Breast epithelium (tissue), 4 donors: ENCODE results near the gene RARA. TPM values are rescaled to one million over a fixed set of nuclear protein-coding genes. Genes with fewer than 3 reads are reported as not detected.
"Not testable (repeated sequence)": the region's sequence is repeated elsewhere in the genome, so short reads cannot be mapped to it uniquely, and the experiment has no call there.

Experiments
- DNase-seq, 2 donors: peaks; one replicate each; pipeline ENCODE4 v3.0.0-alpha.2; 2019; ENCODE audit warnings: low spot score in 2 of 2
- H3K27ac ChIP-seq, 2 donors: fragments of 200-600 bp; sonication (generic) in 1 of 2; one replicate each; pipeline ENCODE4 v1.5.1; 2016 to 2019; ENCODE audit warnings: mild to moderate bottlenecking in 1 of 2
- H3K27me3 ChIP-seq, 2 donors: fragments of 200-600 bp; sonication (generic) in 1 of 2; one replicate each; pipeline versions ENCODE4 v1.5.1 to v1.6.0; 2017 to 2019; ENCODE audit warnings: control low read depth in 1 of 2, mild to moderate bottlenecking in 1 of 2
- H3K36me3 ChIP-seq: fragments of 200-600 bp; one replicate; pipeline ENCODE4 v1.5.1; 2019
- H3K4me1 ChIP-seq, 2 donors: fragments of 200-600 bp; sonication (generic); one replicate each; pipeline ENCODE4 v1.5.1; 2016 to 2019; ENCODE audit warnings: control low read depth in 1 of 2
- H3K4me3 ChIP-seq, 3 donors: fragments of 200-600 bp; sonication (generic); 1 replicate in 2 of 3; 2 replicates in 1 of 3; pipeline ENCODE4 v1.5.1; 2016 to 2019; ENCODE audit warnings: mild to moderate bottlenecking in 3 of 3, moderate library complexity in 2 of 3
- H3K9me3 ChIP-seq, 2 donors: fragments of 200-600 bp; sonication (generic) in 1 of 2; one replicate each; pipeline ENCODE4 v1.5.1; 2016 to 2019; ENCODE audit warnings: control low read depth in 1 of 2
- POLR2A ChIP-seq: fragments of 450-650 bp; IDR thresholded peaks from one replicate; pipeline ENCODE4 v1.6.1; 2016; ENCODE audit warnings: antibody characterized with exemption, mild to moderate bottlenecking, moderate library complexity
- POLR2AphosphoS5 ChIP-seq, 3 donors: sonication (generic); formaldehyde crosslinking; IDR thresholded peaks; one replicate each; pipeline ENCODE4 v1.6.1; 2017; ENCODE audit warnings: antibody characterized with exemption in 3 of 3
- intact Hi-C: fragments of 100-400 bp; cut with DNase I; formaldehyde crosslinking; loops from one replicate; pipeline ENCODE4 v1.15.1; 2023; ENCODE audit warnings: low total_unique reads
- total RNA-seq, 3 donors: library from RNA; depleted of rRNA; stranded (reverse); fragments of >200 nt; gene quantifications; one replicate each; pipeline ENCODE4 v1.1.0, GENCODE V29; 2016
- TF ChIP-seq, protein P1 (sequence below), 3 donors: fragments of 450-650 bp; IDR thresholded peaks; one replicate each; pipeline ENCODE4 v1.5.1; 2016 to 2017; ENCODE audit warnings: antibody characterized with exemption in 3 of 3, mild to moderate bottlenecking in 3 of 3, moderate library complexity in 3 of 3

Gene RARA
- total RNA-seq, 3 donors from 2014 or later = 14.2 to 31.2 (median 25.2) TPM

DNA sequence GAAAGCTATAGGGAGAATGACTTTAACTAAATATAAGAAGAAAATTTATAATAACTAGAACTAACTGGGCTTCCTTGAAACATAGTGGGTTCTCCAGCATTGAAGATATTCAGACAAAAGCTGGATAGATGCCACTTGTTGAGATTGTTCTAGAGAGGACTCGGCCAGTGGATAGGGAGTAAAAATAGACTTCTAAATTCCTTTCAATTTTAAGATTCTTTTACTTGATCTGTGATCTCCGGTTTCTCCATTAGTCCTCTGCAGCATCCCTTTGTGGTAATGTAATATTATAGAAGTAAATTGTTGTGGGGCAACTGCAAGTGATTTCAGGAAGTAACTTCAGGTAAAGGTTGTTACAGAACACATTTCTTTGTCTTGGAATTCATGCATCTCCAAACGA lies 10.3 kb upstream of the RARA start:
- Histone ChIP-seq H3K4me3 (no peak overlapping the region), H3K27ac (no peak overlapping the region), H3K9me3 (no peaks in the 10 kb centered on the region), H3K27me3 (no peaks in the 10 kb centered on the region), H3K4me1 (peaks cover 0 to 3% of the 10 kb centered on the region in 2 donors), H3K36me3 (no peaks in the 10 kb centered on the region)
- DNase-seq = no peak
- TF ChIP-seq, protein P1, sequence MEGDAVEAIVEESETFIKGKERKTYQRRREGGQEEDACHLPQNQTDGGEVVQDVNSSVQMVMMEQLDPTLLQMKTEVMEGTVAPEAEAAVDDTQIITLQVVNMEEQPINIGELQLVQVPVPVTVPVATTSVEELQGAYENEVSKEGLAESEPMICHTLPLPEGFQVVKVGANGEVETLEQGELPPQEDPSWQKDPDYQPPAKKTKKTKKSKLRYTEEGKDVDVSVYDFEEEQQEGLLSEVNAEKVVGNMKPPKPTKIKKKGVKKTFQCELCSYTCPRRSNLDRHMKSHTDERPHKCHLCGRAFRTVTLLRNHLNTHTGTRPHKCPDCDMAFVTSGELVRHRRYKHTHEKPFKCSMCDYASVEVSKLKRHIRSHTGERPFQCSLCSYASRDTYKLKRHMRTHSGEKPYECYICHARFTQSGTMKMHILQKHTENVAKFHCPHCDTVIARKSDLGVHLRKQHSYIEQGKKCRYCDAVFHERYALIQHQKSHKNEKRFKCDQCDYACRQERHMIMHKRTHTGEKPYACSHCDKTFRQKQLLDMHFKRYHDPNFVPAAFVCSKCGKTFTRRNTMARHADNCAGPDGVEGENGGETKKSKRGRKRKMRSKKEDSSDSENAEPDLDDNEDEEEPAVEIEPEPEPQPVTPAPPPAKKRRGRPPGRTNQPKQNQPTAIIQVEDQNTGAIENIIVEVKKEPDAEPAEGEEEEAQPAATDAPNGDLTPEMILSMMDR (IDR thresholded peaks at IDR 0.05) = no peak
- intact Hi-C loops = no loop called here

DNA sequence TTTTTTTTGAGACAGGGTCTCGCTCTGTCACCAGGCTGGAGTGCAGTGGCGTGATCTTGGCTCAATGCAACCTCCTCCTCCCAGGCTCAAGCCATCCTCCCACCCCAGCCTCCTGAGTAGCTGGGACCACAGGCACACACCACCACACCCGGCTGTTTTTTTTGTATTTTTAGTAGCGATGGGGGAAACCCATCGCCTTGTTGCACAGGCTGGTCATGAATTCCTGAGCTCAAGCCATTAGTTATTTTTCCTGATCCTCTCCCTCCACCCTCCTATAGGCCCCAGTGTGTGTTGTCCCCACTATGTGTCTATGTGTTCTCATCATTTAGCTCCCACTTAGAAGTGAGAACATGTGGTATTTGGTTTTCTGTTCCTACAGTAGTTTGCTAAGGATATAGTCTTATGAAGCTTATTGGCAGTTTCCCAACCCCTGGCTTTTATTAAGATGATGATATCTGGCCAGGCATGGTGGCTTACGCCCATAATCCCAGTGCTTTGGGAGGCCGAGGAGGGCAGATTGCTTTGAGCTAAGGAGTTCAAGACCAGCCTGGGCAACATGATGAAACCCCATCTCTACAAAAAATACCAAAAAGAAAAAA lies 9.7 kb upstream of the RARA start:
- H3K27ac ChIP-seq, intact Hi-C loops, H3K27me3 ChIP-seq, H3K9me3 ChIP-seq, DNase-seq, H3K4me3 ChIP-seq, H3K4me1 ChIP-seq, H3K36me3 ChIP-seq: not testable (repeated sequence)

DNA sequence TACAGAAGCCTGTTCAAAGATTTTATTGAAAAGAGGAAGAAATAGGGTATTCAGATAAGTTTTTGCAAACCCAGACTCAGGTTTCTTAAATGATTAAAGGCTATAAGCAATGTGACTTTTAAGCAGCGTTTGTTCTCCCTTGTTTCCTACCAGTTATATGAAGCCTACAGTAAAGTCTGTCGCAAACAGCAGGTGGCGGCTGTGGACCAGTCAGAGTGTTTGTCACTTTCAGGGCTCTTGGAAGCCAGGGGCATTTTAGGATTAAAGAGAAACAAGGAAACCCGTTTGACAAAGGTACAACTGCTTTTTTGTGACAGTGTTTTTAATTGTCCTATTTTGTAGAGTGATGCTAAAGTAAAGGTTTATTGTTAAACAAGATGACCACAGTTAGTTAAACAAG lies 7.7 kb upstream of the RARA start:
- H3K36me3 ChIP-seq = no peaks in the 10 kb centered on the region
- H3K4me3 ChIP-seq = no peak overlapping the region
- intact Hi-C loops = loop anchor here (5.0 kb wide), 1 partner anchor 56 kb away; no protein-coding TSS in a partner anchor
- TF ChIP-seq, protein P1 (IDR thresholded peaks at IDR 0.05) = peak in 2 of 3 donors; percentile 52 to 67
- TF ChIP-seq POLR2A = no peak
- peaks cover 4 to 7% of the 10 kb centered on the region in 2 donors for H3K4me1 ChIP-seq
- DNase-seq = peak in 1 of 2 donors; percentile 58
- H3K27me3 ChIP-seq = no peaks in the 10 kb centered on the region
- peak overlapping the region in 1 of 2 donors; percentile 25 for H3K27ac ChIP-seq
- H3K9me3 ChIP-seq = no peaks in the 10 kb centered on the region

DNA sequence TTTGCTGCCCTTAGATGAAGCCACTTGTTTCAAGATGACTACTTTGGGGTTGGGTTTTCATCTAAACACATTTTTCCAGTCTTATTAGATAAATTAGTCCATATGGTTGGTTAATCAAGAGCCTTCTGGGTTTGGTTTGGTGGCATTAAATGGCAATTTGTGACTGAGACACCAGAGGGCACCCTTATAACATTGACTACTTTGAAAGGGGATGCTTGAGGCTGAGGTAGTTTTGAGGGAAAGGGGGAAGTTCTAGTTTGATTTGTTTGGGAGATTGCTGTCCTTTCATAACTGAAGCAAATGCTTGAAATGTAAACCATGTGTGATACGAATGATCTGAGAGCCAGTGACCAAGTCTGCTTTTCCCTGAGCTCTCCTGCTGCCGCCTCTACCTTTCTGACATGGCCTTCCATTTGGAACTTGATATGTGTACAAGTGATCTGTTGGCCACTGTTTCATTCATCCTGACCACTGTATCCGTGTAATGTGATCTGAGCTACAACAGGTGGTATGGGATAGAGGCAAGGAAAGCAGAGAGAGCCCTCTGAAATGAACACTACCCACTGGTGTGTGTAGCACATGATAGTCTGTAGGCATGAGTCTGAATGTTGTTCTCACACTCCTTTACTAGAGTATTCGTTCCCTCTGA lies 5.8 kb upstream of the RARA start:
- DNase-seq = no peak
- no peaks in the 10 kb centered on the region for H3K36me3 ChIP-seq
- H3K4me1 ChIP-seq = peaks cover 11 to 18% of the 10 kb centered on the region in 2 donors
- H3K9me3 ChIP-seq = no peaks in the 10 kb centered on the region
- intact Hi-C loops = loop anchor here (5.0 kb wide), 1 partner anchor 54 kb away; no protein-coding TSS in a partner anchor
- TF ChIP-seq, protein P1 (IDR thresholded peaks at IDR 0.05) = peak; percentile 71 to 86 (median 77)
- no peak for TF ChIP-seq POLR2A
- H3K4me3 ChIP-seq = peak overlapping the region in 1 of 3 donors; percentile 7
- H3K27me3 ChIP-seq = no peaks in the 10 kb centered on the region
- peak overlapping the region; percentile 50 to 52 for H3K27ac ChIP-seq

DNA sequence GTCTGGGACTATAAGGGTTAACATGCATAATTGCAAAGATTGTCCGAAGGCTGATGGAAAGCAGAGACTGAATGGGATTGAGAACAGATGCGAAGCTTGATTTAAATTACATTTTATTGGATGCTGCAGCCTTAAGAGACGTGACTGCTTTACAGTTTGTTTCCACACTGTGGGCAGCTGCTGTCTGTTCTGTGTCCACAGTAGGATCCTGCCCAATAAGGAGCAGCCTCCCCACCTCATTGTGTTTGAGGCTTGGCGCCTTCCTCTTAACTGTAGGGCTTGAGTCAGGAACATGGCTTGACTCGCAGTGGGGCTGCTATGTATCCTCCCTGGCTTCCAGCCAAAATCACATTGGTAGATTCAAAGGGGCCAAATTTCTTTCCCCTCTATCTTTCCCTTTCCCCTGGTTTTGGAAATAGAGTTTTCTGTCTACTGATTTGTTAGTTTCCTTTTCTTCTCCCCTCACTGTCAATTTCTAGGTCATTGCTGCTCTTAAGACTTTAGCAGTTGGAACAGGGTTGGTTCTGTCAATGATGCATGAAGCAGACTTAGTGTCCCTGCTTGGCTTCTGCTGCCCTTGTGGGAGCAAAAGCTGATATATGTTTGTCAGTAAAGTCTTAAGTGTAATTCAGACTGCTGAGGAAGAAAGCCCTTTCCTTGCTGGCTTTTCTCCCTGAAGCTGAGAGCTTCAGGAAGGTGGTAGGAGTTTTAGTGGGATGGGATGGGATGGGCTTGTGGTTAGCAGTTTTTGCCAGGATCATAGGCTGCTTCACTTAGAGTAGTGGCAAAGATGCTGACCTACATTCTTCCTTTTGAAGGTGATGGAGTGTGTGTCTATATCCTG lies 5.0 kb upstream of the RARA start:
- intact Hi-C loops = loop anchor here (5.0 kb wide), 1 partner anchor 53 kb away; no protein-coding TSS in a partner anchor
- no peaks in the 10 kb centered on the region for H3K9me3 ChIP-seq
- no peak for DNase-seq
- TF ChIP-seq POLR2AphosphoS5 (IDR thresholded peaks at IDR 0.05) (no peak), POLR2A (no peak)
- TF ChIP-seq, protein P1 (IDR thresholded peaks at IDR 0.05) = no peak
- no peaks in the 10 kb centered on the region for H3K27me3 ChIP-seq
- H3K36me3 ChIP-seq = no peaks in the 10 kb centered on the region
- peak overlapping the region; percentile 50 to 52 for H3K27ac ChIP-seq
- H3K4me3 ChIP-seq = peak overlapping the region in 1 of 3 donors; percentile 7
- H3K4me1 ChIP-seq = peaks cover 17 to 23% of the 10 kb centered on the region in 2 donors

DNA sequence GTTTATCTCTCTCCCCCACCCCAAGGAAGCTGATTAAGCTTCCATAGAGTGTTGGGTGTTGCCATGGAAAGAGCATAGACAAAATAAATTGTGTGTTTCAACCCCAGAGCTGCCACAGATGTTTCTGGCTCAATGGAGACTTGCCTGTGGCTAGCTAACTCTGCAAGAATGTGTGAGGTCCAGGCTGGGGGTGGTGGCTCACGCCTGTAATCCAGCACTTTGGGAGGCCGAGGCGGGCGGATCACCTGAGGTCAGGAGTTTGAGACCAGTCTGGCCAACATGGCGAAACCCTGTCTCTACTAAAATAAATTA lies 4.5 kb upstream of the RARA start:
- intact Hi-C loops = loop anchor here (5.0 kb wide), 1 partner anchor 53 kb away; no protein-coding TSS in a partner anchor

DNA sequence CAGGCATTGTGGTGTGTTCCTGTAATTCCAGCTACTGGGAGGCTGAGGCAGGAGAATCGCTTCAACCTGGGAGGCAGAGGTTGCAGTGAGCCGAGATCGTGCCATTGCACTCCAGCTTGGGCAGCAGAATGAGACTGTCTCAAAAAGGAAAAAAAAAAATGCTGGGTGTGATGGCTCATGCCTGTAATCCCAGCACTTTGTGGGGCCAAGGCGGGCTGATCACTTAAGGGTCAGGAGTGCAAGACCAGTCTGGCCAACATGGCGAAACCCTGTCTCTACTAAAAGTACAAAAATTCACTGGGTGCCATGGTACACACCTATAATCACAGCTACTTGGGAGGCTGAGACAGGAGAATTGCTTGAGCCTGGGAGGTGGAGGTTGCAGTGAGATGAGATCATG lies 4.1 kb upstream of the RARA start:
- H3K27me3 ChIP-seq, DNase-seq, H3K9me3 ChIP-seq, H3K4me3 ChIP-seq, H3K36me3 ChIP-seq: not testable (repeated sequence)
- Histone ChIP-seq H3K27ac (peak overlapping the region; percentile 50 to 52), H3K4me1 (peaks cover 17 to 33% of the 10 kb centered on the region in 2 donors)
- intact Hi-C loops = loop anchor here (5.0 kb wide), 1 partner anchor 52 kb away; no protein-coding TSS in a partner anchor

More for the DNA sequence above, 4.5 kb upstream of the RARA start:
- peaks cover 17 to 29% of the 10 kb centered on the region in 2 donors for H3K4me1 ChIP-seq
- H3K4me3 ChIP-seq, DNase-seq, H3K36me3 ChIP-seq, H3K27me3 ChIP-seq, H3K9me3 ChIP-seq: not testable (repeated sequence)
- peak overlapping the region; percentile 50 to 52 for H3K27ac ChIP-seq
